OCI-LY7 (cell line): ENCODE measurements around the gene RMI2.

ENCODE experiments used
- CTCF ChIP-seq: fragments of 200-600 bp; sonication (generic); conservative IDR thresholded peaks from 2 replicates; pipeline ENCODE4 v1.5.1; 2014; ENCODE audit warnings: mild to moderate bottlenecking, antibody characterized with exemption, low read length, moderate library complexity, mixed read lengths
- EZH2phosphoT487 ChIP-seq: fragments of 200-600 bp; sonication (generic); IDR thresholded peaks from 2 replicates; pipeline ENCODE4 v1.6.1; 2018; ENCODE audit warnings: low read depth, borderline replicate concordance, mild to moderate bottlenecking, mixed run types, antibody characterized with exemption, low read length, moderate library complexity, mixed read lengths

DNA sequence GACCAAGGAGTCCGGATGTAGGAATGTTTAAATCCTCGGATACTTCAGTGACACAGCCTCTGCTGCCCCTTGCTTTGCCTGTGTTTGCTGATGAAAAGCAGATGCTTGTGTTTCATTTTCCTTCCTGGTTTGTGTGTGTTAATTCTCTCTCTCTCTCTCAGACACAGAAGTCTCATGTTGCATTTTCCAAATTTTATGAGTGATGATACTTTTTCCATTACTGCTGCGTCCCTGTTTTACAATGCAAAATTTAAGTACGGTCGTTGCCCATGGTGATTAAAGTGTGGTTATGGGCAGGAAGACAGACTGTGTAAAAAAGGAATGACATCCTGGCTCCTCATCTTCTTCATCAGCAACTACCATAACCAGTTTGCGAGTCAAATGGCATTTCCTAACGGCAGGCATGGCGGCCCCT lies 5.7 kb downstream of the RMI2 start:
- 0 out of 2 replicates have a peak, but pooled peaks have one; percentile 8 for TF ChIP-seq CTCF
- TF ChIP-seq EZH2phosphoT487: no peak
